Liver (tissue), 9 donors: Measurements from ENCODE around the gene PDCD7. TPM values are rescaled to one million over a fixed set of nuclear protein-coding genes. Genes with fewer than 3 reads are reported as not detected.
A peak's percentile ranks its signal among the peaks of the same experiment; 100 is the strongest.

Experiments used
- DNase-seq: peaks from one replicate; pipeline ENCODE4 v3.0.0-alpha.2; 2017; ENCODE audit warnings: low spot score
- H3K27ac ChIP-seq, 2 donors: one replicate each; pipeline ENCODE4 v1.7.0; 2013; ENCODE audit warnings: inconsistent platforms in 2 of 2, low read length in 2 of 2, control low read depth in 1 of 2, low read depth in 1 of 2, mild to moderate bottlenecking in 1 of 2
- H3K27me3 ChIP-seq, 4 donors: one replicate each; pipeline versions ENCODE4 v1.6.1 to v1.7.0; 2013; ENCODE audit warnings: low read length in 3 of 4, inconsistent platforms in 1 of 4, mild to moderate bottlenecking in 1 of 4, moderate library complexity in 1 of 4; ENCODE audit not compliant: control insufficient read depth in 4 of 4, insufficient read depth in 4 of 4
- H3K36me3 ChIP-seq, 4 donors: one replicate each; pipeline versions ENCODE4 v1.6.1 to v1.7.0; 2013; ENCODE audit warnings: low read length in 3 of 4, mild to moderate bottlenecking in 3 of 4, low read depth in 1 of 4, moderate library complexity in 1 of 4; ENCODE audit not compliant: control insufficient read depth in 4 of 4, insufficient read depth in 3 of 4
- H3K4me1 ChIP-seq, 4 donors: one replicate each; pipeline versions ENCODE4 v1.6.1 to v1.7.0; 2013; ENCODE audit warnings: low read length in 3 of 4, mild to moderate bottlenecking in 3 of 4, moderate library complexity in 1 of 4; ENCODE audit not compliant: control insufficient read depth in 4 of 4, insufficient read depth in 4 of 4
- H3K4me3 ChIP-seq, 3 donors: one replicate each; pipeline versions ENCODE4 v1.6.1 to v1.7.0; 2013; ENCODE audit warnings: low read length in 3 of 3, control low read depth in 1 of 3, low read depth in 1 of 3, mild to moderate bottlenecking in 1 of 3
- H3K9ac ChIP-seq, 2 donors: one replicate each; pipeline ENCODE4 v1.7.0; 2013; ENCODE audit warnings: low read length in 2 of 2, mild to moderate bottlenecking in 2 of 2, moderate library complexity in 2 of 2, control low read depth in 1 of 2, low read depth in 1 of 2
- H3K9me3 ChIP-seq, 4 donors: one replicate each; pipeline versions ENCODE4 v1.6.1 to v1.7.0; 2013; ENCODE audit warnings: low read length in 3 of 4; ENCODE audit not compliant: control insufficient read depth in 4 of 4
- ATF3 ChIP-seq: IDR thresholded peaks from 2 replicates; pipeline ENCODE4 v1.6.1; 2016; ENCODE audit warnings: antibody characterized with exemption
- CTCF ChIP-seq: fragments of 150-350 bp; IDR thresholded peaks from 2 replicates; pipeline ENCODE4 v1.5.1; 2017; ENCODE audit warnings: improper control_type of control experiment, low read depth, low read length; ENCODE audit not compliant: missing input control
- EGR1 ChIP-seq, 2 donors: IDR thresholded peaks; 2 replicates each; pipeline ENCODE4 v1.6.1; 2016 to 2018; ENCODE audit warnings: antibody characterized with exemption in 2 of 2, low read depth in 2 of 2
- FOXA1 ChIP-seq: IDR thresholded peaks from 2 replicates; pipeline ENCODE4 v1.6.1; 2016; ENCODE audit warnings: antibody characterized with exemption
- FOXA2 ChIP-seq: IDR thresholded peaks from 2 replicates; pipeline ENCODE4 v1.6.1; 2016; ENCODE audit warnings: antibody characterized with exemption
- GABPA ChIP-seq, 2 donors: IDR thresholded peaks in 1 of 2; conservative IDR thresholded peaks in 1 of 2; 2 replicates each; pipeline ENCODE4 v1.6.1; 2016; ENCODE audit warnings: antibody characterized with exemption in 2 of 2, mild to moderate bottlenecking in 1 of 2, moderate library complexity in 1 of 2
- HNF4A ChIP-seq, 2 donors: conservative IDR thresholded peaks; 2 replicates each; pipeline ENCODE4 v1.6.1; 2016; ENCODE audit warnings: antibody characterized with exemption in 2 of 2, mild to moderate bottlenecking in 2 of 2
- HNF4G ChIP-seq: IDR thresholded peaks from 2 replicates; pipeline ENCODE4 v1.6.1; 2016; ENCODE audit warnings: antibody characterized with exemption
- JUND ChIP-seq, 2 donors: IDR thresholded peaks; 2 replicates each; pipeline ENCODE4 v1.6.1; 2016; ENCODE audit warnings: antibody characterized with exemption in 2 of 2
- MAX ChIP-seq: IDR thresholded peaks from 2 replicates; pipeline ENCODE4 v1.6.1; 2016; ENCODE audit warnings: antibody characterized with exemption
- NR2F2 ChIP-seq: IDR thresholded peaks from 2 replicates; pipeline ENCODE4 v1.6.1; 2016; ENCODE audit warnings: antibody characterized with exemption
- RAD21 ChIP-seq, 2 donors: IDR thresholded peaks; 2 replicates each; pipeline ENCODE4 v1.6.1; 2016; ENCODE audit warnings: antibody characterized with exemption in 2 of 2, mild to moderate bottlenecking in 2 of 2
- REST ChIP-seq: IDR thresholded peaks from 2 replicates; pipeline ENCODE4 v1.6.1; 2016; ENCODE audit warnings: antibody characterized with exemption, mild to moderate bottlenecking
- RXRA ChIP-seq, 2 donors: IDR thresholded peaks; 2 replicates each; pipeline ENCODE4 v1.6.1; 2017 to 2018; ENCODE audit warnings: antibody characterized with exemption in 2 of 2, mild to moderate bottlenecking in 1 of 2
- SP1 ChIP-seq: IDR thresholded peaks from 2 replicates; pipeline ENCODE4 v1.6.1; 2018; ENCODE audit warnings: antibody characterized with exemption, mild to moderate bottlenecking
- TAF1 ChIP-seq: conservative IDR thresholded peaks from 2 replicates; pipeline ENCODE4 v1.6.1; 2016; ENCODE audit warnings: antibody characterized with exemption, mild to moderate bottlenecking
- YY1 ChIP-seq: IDR thresholded peaks from 2 replicates; pipeline ENCODE4 v1.6.1; 2016; ENCODE audit warnings: antibody characterized with exemption, mild to moderate bottlenecking
- ZBTB33 ChIP-seq: IDR thresholded peaks from 2 replicates; pipeline ENCODE4 v1.6.1; 2016; ENCODE audit warnings: antibody characterized with exemption
- WGBS: extraction: QIAGEN DNeasy Blood & Tissue Kit; methylation state at CpG from one replicate; pipeline ENCODE4 v1.1.7; 2013; 5-methylcytosine and 5-hydroxymethylcytosine counted together
- polyA plus RNA-seq, 2 donors: library from polyadenylated mRNA; stranded (reverse) in 1 of 2; unstranded in 1 of 2; fragments of 200-250 nt in 1 of 2; fragments of >200 nt in 1 of 2; fragmentation: Nextera tagmentation in 1 of 2; extraction: Ambion mirVana in 1 of 2; gene quantifications; one replicate each; pipeline versions ENCODE4 v1.2.1 to v1.2.3, GENCODE V29; 2013 to 2015
- total RNA-seq, 2 donors: library from RNA; depleted of rRNA; stranded (reverse); fragments of >200 nt; gene quantifications; one replicate each; pipeline ENCODE4 v1.2.3, GENCODE V29; 2014
- donor health status: healthy.
- donor health status: healthy.
- donor health status: healthy.
- donor health status: healthy.
- donor health status: healthy.

The PDCD7 gene
- total and polyA plus RNA-seq, 4 donors = 3.0 to 9.5 (median 6.7) TPM

- Histone ChIP-seq H3K27ac (peak overlapping the region in 1 of 2 donors; percentile 22), H3K27me3 (no peaks in the 10 kb centered on the region), H3K4me3 (no peak overlapping the region), H3K9ac (no peak overlapping the region), H3K4me1 (peaks cover 12 to 32% (median 24%) of the 10 kb centered on the region in 4 donors), H3K9me3 (no peaks in the 10 kb centered on the region), H3K36me3 (peaks cover 5 to 48% (median 21%) of the 10 kb centered on the region in 4 donors)
- TF ChIP-seq NR2F2 = no peak
- no peak for TF ChIP-seq ZBTB33
- TF ChIP-seq RXRA (IDR thresholded peaks at IDR 0.05) = no peak
- TF ChIP-seq TAF1 = no peak
- DNase-seq = no peak
These were observed 42.4 kb upstream of the PDCD7 start for GRCh38 chr15:65176056-65176455.

GRCh38 chr15:65175511-65175910, 41.9 kb upstream of the PDCD7 start:
- TF ChIP-seq ATF3 (no peak), CTCF (no peak), FOXA1 (no peak), MAX (no peak), TAF1 (no peak), RXRA (IDR thresholded peaks at IDR 0.05) (no peak), FOXA2 (no peak), EGR1 (IDR thresholded peaks at IDR 0.05; ENCODE audit: low read depth in 2 of 2) (no peak), YY1 (no peak), REST (no peak), JUND (IDR thresholded peaks at IDR 0.05) (no peak), GABPA (IDR thresholded peaks at IDR 0.05 in 1 of 2, conservative IDR thresholded peaks at IDR 0.05 in 1 of 2) (no peak), SP1 (no peak), ZBTB33 (no peak), RAD21 (IDR thresholded peaks at IDR 0.05) (no peak), HNF4A (conservative IDR thresholded peaks at IDR 0.05) (no peak), HNF4G (no peak)
- Histone ChIP-seq H3K36me3 (peaks cover 5 to 46% (median 21%) of the 10 kb centered on the region in 4 donors), H3K27me3 (no peaks in the 10 kb centered on the region), H3K9ac (no peak overlapping the region), H3K4me3 (no peak overlapping the region), H3K27ac (no peak overlapping the region), H3K9me3 (no peaks in the 10 kb centered on the region), H3K4me1 (peaks cover 15 to 34% (median 22%) of the 10 kb centered on the region in 4 donors)
- 79% methylated on average over 5 of the region's 5 CpGs for WGBS
- DNase-seq = no peak
